Activated T-cell treated with anti-CD3 and anti-CD28 coated beads, Interleukin-2, amount 50 U/mL, for 24 hours (primary cell): ENCODE measurements around the gene RELN.

Source experiments
- DNase-seq: peaks from one replicate; pipeline ENCODE4 v3.0.0-alpha.2; 2020
- H3K27ac Mint-ChIP-seq: 2 replicates; pipeline ENCODE4 v1.8.0; 2020; ENCODE audit warnings: mild to moderate bottlenecking, mixed read lengths
- H3K27me3 Mint-ChIP-seq: 2 replicates; pipeline ENCODE4 v1.8.0; 2020; ENCODE audit warnings: mixed read lengths
- H3K36me3 Mint-ChIP-seq: 2 replicates; pipeline ENCODE4 v1.8.0; 2020; ENCODE audit warnings: low read depth, mixed read lengths
- H3K4me1 Mint-ChIP-seq: 2 replicates; pipeline ENCODE4 v1.8.0; 2020; ENCODE audit warnings: low read depth, mixed read lengths
- H3K4me3 Mint-ChIP-seq: 2 replicates; pipeline ENCODE4 v1.8.0; 2020; ENCODE audit warnings: mild to moderate bottlenecking, moderate library complexity, mixed read lengths
- H3K9me3 Mint-ChIP-seq: 2 replicates; pipeline ENCODE4 v1.8.0; 2020; ENCODE audit warnings: mixed read lengths

Gene RELN

GRCh38 chr7:103690242-103690974 lies 299.1 kb downstream of the RELN start:
- Mint-ChIP-seq H3K36me3 (no peaks in the 10 kb centered on the region), H3K4me1 (no peaks in the 10 kb centered on the region), H3K27ac (no peak overlapping the region), H3K27me3 (peaks cover 5% of the 10 kb centered on the region), H3K4me3 (no peak overlapping the region), H3K9me3 (no peaks in the 10 kb centered on the region)
- DNase-seq, result no peak

- H3K9me3 Mint-ChIP-seq, result no peaks in the 10 kb centered on the region
- no peaks in the 10 kb centered on the region for H3K4me1 Mint-ChIP-seq
- H3K4me3 Mint-ChIP-seq, result no peak overlapping the region
- no peak overlapping the region for H3K27ac Mint-ChIP-seq
- H3K27me3 Mint-ChIP-seq, result peaks cover 5% of the 10 kb centered on the region
- no peak for DNase-seq
- no peaks in the 10 kb centered on the region for H3K36me3 Mint-ChIP-seq
Observed at GRCh38 chr7:103689255-103689654, 300.2 kb downstream of the RELN start.

- Mint-ChIP-seq H3K27me3 (peaks cover 5% of the 10 kb centered on the region), H3K9me3 (no peaks in the 10 kb centered on the region), H3K4me3 (no peak overlapping the region)
Observed at GRCh38 chr7:103687951-103688350, 301.5 kb downstream of the RELN start.

GRCh38 chr7:103687272-103687671 lies 302.2 kb downstream of the RELN start:
- H3K4me3 Mint-ChIP-seq, result no peak overlapping the region
- no peak overlapping the region for H3K27ac Mint-ChIP-seq
- no peaks in the 10 kb centered on the region for H3K9me3 Mint-ChIP-seq
- peaks cover 5% of the 10 kb centered on the region for H3K27me3 Mint-ChIP-seq
- DNase-seq, result no peak
- H3K4me1 Mint-ChIP-seq, result no peaks in the 10 kb centered on the region
- no peaks in the 10 kb centered on the region for H3K36me3 Mint-ChIP-seq

More at GRCh38 chr7:103687951-103688350, 301.5 kb downstream of the RELN start:
- no peak for DNase-seq
- Mint-ChIP-seq H3K36me3 (no peaks in the 10 kb centered on the region), H3K4me1 (no peaks in the 10 kb centered on the region), H3K27ac (no peak overlapping the region)

GRCh38 chr7:103686763-103687162 lies 302.7 kb downstream of the RELN start:
- Mint-ChIP-seq H3K4me3 (no peak overlapping the region), H3K27ac (no peak overlapping the region), H3K4me1 (no peaks in the 10 kb centered on the region), H3K9me3 (no peaks in the 10 kb centered on the region), H3K36me3 (no peaks in the 10 kb centered on the region), H3K27me3 (peaks cover 5% of the 10 kb centered on the region)
- DNase-seq, result no peak

- no peaks in the 10 kb centered on the region for H3K4me1 Mint-ChIP-seq
- DNase-seq, result no peak
- no peak overlapping the region for H3K4me3 Mint-ChIP-seq
- no peak overlapping the region for H3K27ac Mint-ChIP-seq
- no peaks in the 10 kb centered on the region for H3K9me3 Mint-ChIP-seq
- H3K27me3 Mint-ChIP-seq, result peaks cover 5% of the 10 kb centered on the region
- no peaks in the 10 kb centered on the region for H3K36me3 Mint-ChIP-seq
Observed at GRCh38 chr7:103686064-103686463, 303.4 kb downstream of the RELN start.

DNA sequence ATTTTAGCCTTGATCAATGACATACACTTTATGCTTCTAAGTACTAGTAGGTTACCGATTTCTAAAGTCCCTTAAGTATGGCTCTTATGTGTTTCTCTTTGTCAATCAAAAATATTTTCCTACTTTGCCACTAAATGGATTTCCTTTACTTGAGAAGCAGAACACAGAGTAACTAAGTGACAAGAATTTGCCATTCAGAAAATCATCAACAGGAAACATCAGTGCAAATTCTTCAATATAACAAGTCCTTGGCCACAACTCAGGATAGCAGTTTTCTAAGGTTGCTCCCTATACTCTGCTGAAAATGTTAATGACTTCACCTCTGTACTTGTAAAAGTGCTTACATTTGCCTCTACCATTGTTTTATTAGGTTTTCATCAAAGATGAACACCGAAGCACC lies 303.8 kb downstream of the RELN start:
- Mint-ChIP-seq H3K4me1 (no peaks in the 10 kb centered on the region), H3K9me3 (no peaks in the 10 kb centered on the region), H3K27me3 (peaks cover 5% of the 10 kb centered on the region), H3K27ac (no peak overlapping the region), H3K36me3 (no peaks in the 10 kb centered on the region), H3K4me3 (no peak overlapping the region)
- no peak for DNase-seq

GRCh38 chr7:103683348-103683747 lies 306.1 kb downstream of the RELN start:
- no peak overlapping the region for H3K27ac Mint-ChIP-seq
- no peaks in the 10 kb centered on the region for H3K36me3 Mint-ChIP-seq
- no peaks in the 10 kb centered on the region for H3K4me1 Mint-ChIP-seq
- no peak for DNase-seq
- peaks cover 5% of the 10 kb centered on the region for H3K27me3 Mint-ChIP-seq
- H3K4me3 Mint-ChIP-seq, result no peak overlapping the region
- no peaks in the 10 kb centered on the region for H3K9me3 Mint-ChIP-seq

DNA sequence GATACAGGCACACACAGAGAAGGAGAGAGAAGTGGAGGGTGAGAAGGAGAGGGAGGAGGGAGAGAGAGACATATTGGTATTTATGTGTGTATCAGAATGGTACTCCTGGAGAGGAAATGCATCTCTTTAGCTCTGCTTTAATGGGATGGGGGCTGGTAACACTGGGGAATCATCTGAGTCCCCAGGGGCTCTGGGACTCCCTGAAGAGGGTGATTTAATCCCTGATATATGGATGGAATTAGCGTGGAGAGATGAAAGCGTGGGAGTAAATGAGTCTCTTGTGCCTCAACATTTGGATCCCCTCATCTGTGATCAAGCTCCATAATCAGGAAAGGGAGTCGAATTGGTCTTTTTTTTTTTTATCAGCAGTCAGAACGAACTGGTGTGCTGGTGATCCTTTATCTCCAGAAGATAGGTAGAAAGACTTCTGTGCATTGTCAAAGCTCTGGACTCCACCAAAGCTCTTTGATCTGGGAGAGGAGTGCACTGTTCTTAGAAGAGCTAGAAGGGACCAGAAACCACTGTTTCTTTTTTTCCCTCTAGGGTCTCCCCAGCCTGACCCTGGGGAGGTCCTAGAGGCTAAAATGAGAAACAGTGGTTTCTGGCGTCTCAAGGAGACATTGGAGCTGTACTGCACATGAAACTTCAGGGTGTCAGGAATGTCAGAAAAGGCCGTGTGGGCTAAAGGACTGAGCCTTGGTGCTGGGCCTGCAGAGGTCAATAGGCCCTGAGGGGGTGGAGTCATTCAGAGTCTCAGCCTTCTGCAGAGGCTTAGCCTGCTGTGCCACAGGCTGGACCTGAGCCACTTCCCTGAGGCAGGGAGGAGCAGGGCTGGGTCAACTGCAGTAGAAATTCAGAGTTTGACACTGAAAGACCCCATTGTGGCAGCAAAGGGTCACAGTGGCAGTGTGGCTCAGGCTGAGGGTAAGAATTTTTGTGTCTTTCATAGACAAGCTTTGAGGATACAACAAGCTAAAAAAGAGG lies 309.0 kb downstream of the RELN start:
- Mint-ChIP-seq H3K27me3 (no peaks in the 10 kb centered on the region), H3K4me3 (no peak overlapping the region), H3K27ac (no peak overlapping the region), H3K36me3 (no peaks in the 10 kb centered on the region), H3K4me1 (no peaks in the 10 kb centered on the region), H3K9me3 (peaks cover 3% of the 10 kb centered on the region)
- DNase-seq, result no peak

DNA sequence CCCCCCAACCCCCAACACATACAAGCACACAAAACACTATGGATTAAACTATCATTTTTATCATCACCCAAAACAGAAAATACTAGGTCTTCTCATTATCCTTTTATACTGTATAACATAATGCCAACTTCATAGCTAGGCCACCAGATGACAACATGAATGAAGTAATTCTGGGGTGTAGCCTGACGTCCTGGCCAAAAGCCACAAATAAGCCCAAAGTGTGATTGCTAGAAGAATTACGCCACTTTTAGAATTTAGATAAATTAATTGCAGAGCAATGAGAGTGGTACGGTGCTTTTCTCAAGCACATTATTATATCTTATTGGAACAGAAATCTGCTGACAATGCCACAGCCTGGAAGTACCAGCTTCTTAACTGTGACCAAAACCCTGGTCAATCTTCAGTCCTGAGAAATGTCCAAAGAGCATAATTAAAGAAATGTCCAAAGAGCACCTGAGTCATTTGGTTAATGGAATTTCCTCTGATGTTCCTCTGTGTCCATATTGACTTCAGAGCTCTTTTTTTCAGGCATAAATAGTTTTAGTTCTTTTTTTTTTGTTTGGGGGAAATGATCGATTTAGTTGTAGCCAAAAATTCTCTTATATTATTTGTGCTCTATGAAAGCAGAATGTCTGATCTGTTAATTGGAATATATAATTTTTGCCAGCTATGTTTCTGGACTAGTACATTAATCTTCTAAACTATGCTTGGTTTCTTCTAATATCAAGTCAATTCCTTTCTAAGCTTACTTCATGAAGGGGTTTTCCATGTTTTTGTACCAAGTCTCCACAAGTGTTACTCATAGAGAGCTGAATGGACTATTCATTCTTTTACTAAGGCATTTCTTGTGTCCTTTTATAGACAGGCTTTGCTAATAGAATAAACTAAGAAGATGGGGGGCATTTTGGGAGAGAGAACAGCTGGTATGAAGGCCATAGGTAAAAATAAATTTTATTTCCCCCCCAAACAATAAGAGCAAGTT lies 310.0 kb downstream of the RELN start:
- Mint-ChIP-seq H3K9me3 (peaks cover 3% of the 10 kb centered on the region), H3K4me3 (no peak overlapping the region)
- no peak for DNase-seq

DNA sequence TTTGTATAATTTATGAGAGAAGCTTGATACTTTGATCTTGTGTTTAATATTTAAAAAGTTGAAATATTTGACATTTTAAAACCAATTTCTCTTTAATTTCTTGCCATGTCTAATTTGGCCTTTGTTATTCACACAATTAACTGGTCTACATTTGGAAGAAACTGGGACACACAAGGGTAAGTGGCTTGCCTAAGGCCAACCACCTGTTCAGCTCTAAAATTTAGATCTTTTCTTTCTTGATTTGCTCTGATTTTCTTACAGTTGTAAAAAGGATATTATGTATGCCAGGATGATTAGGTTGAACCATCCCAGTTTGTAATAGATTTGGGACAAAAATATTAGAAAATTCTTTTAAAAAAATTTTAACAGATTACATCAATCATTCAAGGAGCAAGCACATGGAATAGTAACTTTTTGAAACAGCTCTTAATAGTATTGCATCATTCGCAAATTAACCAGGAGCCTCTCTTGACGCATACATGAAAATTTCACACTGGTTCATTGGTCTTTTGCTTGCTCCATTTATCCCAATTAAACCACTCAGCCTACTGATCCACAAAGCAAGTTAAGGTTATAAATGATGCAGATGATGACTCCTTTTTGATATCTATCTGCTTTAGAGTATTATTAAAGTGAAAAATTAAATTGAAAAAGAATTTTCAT lies 321.0 kb downstream of the RELN start:
- peaks cover 5% of the 10 kb centered on the region for H3K27me3 Mint-ChIP-seq
- no peak overlapping the region for H3K4me3 Mint-ChIP-seq
- no peaks in the 10 kb centered on the region for H3K9me3 Mint-ChIP-seq
- H3K36me3 Mint-ChIP-seq, result no peaks in the 10 kb centered on the region
- no peak overlapping the region for H3K27ac Mint-ChIP-seq
- H3K4me1 Mint-ChIP-seq, result no peaks in the 10 kb centered on the region
- no peak for DNase-seq

More for the DNA sequence above, 310.0 kb downstream of the RELN start:
- Mint-ChIP-seq H3K27ac (no peak overlapping the region), H3K36me3 (no peaks in the 10 kb centered on the region), H3K4me1 (no peaks in the 10 kb centered on the region), H3K27me3 (peaks cover 8% of the 10 kb centered on the region)

GRCh38 chr7:103666326-103666725 lies 323.1 kb downstream of the RELN start:
- Mint-ChIP-seq H3K27me3 (peaks cover 2% of the 10 kb centered on the region), H3K4me3 (no peak overlapping the region), H3K27ac (no peak overlapping the region), H3K4me1 (no peaks in the 10 kb centered on the region), H3K36me3 (no peaks in the 10 kb centered on the region), H3K9me3 (no peaks in the 10 kb centered on the region)
- DNase-seq, result no peak

- Mint-ChIP-seq H3K36me3 (no peaks in the 10 kb centered on the region), H3K27ac (no peak overlapping the region), H3K9me3 (no peaks in the 10 kb centered on the region), H3K4me3 (no peak overlapping the region), H3K27me3 (no peaks in the 10 kb centered on the region), H3K4me1 (no peaks in the 10 kb centered on the region)
- no peak for DNase-seq
Observed at GRCh38 chr7:103664577-103664976, 324.9 kb downstream of the RELN start.
